Globus pallidus (tissue), 1 donor: ENCODE measurements around the gene SLC6A5.

Experiments
- DNase-seq: peaks from one replicate; pipeline ENCODE4 v3.0.0-alpha.2; 2015; ENCODE audit warnings: low spot score

The SLC6A5 gene

GRCh38 chr11:20621679-20622078, 22.3 kb downstream of the SLC6A5 start:
- DNase-seq: no peak

GRCh38 chr11:20623252-20623651, 23.8 kb downstream of the SLC6A5 start:
- DNase-seq: no peak

DNA sequence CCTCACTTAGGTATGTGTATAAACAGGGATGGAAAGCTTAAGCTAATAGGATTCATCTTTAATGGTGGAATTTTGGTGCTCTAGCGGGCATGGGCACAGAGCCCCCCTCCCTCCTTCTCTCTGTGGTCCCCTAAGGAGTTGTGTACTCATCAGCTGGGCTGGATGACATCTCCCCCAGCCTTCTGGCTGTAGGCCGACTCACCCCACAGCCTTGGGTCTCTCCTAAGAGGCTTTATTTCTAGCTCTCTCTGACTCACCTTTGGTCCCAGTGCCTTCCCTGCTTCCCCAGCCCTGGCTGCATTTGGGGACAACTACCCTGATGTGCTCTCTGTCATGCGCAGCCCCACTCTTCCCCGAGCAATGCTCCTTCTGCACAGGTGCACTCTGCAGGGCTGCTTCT, 26.9 kb downstream of the SLC6A5 start:
- DNase-seq: no peak

DNA sequence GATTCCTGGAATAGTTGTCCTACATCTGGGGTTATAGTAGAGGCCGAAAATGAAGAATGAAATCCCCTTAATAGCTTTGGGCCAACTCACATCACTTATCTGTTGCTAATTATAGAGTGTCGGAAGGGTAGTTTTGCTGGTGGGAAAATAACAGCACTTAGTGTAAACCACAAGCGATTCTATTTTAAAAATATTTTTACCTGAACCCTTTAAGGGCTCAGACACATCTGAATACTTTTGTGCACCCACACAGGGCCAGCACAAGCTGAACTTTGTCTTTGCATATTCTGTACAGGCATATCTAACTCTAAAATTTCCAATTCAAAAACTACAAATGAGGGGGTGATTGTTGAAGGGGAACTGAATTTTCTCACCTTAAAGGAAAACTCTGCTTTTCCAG, 27.6 kb downstream of the SLC6A5 start:
- no peak for DNase-seq

GRCh38 chr11:20627701-20628100, 28.3 kb downstream of the SLC6A5 start:
- no peak for DNase-seq

- no peak for DNase-seq
Observed at GRCh38 chr11:20631519-20632168, 32.2 kb downstream of the SLC6A5 start.

DNA sequence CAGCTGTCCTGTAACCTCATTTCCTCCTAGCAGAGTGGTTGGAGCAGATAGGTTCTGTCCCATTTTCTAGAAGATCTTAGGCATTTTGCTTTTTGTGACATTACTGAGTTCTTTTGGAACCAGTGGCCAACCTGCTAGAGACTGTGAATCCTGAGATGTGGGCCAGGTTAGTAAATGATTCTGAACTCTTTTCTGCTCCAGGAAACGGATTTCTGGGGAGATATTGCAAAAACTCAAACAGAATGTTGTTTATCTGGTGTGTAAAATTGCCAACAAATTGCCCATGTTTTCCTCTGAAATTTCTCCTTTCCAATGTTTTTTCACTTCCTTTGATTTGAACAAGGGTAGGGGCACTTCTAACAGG, 32.7 kb downstream of the SLC6A5 start:
- DNase-seq: no peak

GRCh38 chr11:20634044-20634443, 34.6 kb downstream of the SLC6A5 start:
- DNase-seq: no peak

GRCh38 chr11:20634781-20635180, 35.4 kb downstream of the SLC6A5 start:
- DNase-seq: no peak

GRCh38 chr11:20638074-20638473, 38.7 kb downstream of the SLC6A5 start:
- DNase-seq: no peak

GRCh38 chr11:20639688-20640087, 40.3 kb downstream of the SLC6A5 start:
- DNase-seq: no peak

GRCh38 chr11:20640401-20640800, 41.0 kb downstream of the SLC6A5 start:
- no peak for DNase-seq

DNA sequence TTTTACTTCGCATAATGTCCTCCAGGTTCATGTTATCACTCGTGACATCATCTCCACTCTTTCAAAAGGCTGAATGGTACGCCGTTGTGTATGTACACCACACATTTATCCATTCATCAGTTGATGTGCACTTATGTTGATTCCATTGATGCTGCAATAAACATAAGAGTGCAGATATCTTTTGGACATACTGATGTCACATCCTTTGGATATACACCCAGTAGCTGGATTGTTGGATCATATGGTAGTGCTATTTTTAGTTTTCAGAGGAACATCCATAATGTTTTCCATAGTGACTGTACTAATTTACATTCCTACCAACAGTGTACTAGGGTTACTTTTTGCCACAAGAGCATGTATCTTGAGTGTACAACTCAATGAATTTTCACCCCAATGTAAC, 45.0 kb downstream of the SLC6A5 start:
- DNase-seq: no peak

- peak; percentile 45 for DNase-seq
Observed at GRCh38 chr11:20647976-20648565, 48.7 kb downstream of the SLC6A5 start.

DNA sequence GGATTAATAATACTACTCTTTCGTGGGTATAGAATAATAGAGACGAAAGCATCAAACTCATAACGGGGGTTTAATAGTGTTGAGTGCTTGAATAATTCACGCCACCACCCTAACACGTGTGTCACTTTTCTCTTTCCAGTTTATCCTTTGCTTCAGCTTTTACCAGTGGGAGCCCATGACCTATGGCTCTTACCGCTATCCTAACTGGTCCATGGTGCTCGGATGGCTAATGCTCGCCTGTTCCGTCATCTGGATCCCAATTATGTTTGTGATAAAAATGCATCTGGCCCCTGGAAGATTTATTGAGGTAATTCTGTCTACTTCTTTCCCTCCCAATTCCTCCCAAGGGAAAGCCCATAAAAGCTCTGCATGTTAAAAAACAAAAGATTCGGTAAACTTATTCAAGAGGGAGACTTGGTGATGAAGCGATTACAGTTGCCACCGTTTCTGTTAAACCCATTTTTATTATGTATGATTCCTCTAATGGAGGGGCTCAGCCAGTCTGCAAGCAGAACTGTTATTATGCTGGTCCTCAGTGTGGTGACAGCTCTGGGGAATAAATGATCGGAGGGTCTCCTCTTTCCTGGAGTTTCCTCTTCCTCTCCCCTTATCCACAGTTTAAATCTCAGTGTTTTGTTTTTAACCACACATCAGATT, 52.9 kb downstream of the SLC6A5 start:
- DNase-seq: no peak

GRCh38 chr11:20654038-20654437, 54.6 kb downstream of the SLC6A5 start:
- no peak for DNase-seq

DNA sequence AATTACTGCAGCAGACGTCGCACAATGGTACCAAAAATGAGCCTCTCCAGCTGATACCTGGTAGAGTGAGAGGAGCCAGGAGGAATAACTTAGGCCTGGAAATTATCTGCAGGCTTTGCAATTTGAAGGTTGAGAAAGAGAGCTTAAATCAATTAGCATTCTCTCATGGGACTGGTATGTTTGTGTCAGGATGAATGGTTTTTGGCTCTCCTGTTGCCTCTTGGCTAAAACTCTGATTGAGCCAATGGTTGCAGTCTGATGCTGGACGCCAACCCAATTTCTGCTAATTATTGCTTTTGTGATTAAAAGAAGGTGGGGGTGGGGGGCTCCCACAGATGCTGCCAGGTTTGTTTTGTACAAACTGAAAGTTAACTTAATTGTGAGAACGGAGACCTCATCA, 57.5 kb downstream of the SLC6A5 start:
- DNase-seq: no peak

- DNase-seq: no peak
Observed at GRCh38 chr11:20658135-20658534, 58.7 kb downstream of the SLC6A5 start.

DNA sequence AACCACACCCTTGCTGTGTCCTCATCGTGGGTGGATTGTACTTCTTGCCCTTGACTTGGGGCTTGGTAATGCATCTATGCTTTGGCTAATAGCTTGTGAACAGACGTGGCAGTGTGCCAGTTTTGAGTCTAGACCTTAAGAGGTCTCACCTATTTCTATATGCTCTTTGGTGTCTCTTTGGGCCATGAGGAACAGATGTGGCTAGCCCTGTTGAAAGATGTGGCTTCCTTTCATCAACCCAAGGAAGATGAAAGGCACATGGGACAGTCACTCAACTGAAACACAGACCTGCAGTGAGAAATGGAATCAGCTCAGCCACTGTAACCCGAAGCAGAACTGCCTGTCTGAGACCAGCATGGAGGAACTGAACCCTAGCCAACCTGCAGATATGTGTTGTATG, 62.0 kb downstream of the SLC6A5 start:
- no peak for DNase-seq

DNA sequence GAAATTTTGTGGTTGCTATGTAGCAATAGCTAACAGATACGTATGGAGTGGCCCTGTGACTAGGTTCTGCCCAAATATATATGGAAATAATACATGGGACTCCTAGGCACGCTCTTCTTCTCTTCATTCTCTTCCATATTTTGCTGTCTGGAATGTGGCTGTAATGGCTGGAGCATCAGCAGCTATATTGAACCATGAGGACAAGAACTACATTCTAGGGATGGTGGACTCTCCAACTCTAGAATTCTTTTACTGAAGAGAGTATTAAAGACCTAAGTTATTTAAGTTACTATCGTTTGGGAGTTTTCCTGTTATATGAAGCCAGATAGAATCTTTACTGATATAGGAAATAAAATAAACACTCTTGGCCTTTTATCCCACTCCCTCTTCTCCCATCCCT, 62.4 kb downstream of the SLC6A5 start:
- DNase-seq: no peak

DNA sequence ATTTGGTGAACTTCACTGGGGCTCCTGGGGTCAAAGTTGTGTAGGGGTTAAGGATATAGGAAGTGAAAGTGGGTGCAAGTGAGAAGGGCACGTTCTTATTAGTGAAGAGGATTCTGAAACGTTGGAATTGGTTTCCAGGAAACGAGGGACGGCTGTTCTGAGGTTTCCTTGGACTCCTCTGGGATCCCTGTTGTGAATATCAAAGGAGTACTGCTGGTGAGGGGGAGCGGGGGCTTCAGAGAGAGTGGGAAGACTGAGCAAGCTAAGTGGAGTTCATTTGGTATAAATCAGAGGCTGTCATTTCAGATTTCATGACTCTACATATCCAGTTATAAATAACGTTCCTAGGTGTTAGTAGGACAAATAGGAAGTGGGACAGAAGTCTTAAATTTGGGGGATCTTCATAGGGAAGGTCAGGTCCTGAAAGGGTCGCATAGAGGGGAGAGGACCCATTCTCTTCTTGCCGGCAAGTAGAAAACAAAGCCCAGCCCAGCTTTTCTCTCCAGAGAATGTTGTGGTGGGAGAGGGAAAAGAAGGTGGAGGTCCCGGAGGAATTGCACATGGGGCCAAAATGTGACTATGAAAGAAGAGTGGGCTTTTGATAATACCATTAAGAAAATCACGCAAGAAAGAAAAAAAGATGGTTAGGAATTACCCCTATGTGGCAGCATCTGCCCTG, 68.9 kb downstream of the SLC6A5 start:
- no peak for DNase-seq

- no peak for DNase-seq
Observed at GRCh38 chr11:20668844-20669819, 69.7 kb downstream of the SLC6A5 start, which contains the start of gene NELL1. NELL1 (plus strand) TSS chr11:20669586.
